ENCODE measurements around the gene CHN2.

- TF ChIP-seq REST (IDR thresholded peaks at IDR 0.05; ENCODE audit: insufficient read depth in 1 of 2, low read depth in 2 of 2, low read length in 2 of 2) (no peak), POLR2AphosphoS5 (IDR thresholded peaks at IDR 0.05; ENCODE audit: low read depth, low read length) (no peak), TAF1 (IDR thresholded peaks at IDR 0.05; ENCODE audit: borderline replicate concordance, insufficient read depth, low read length) (no peak)
Observed at GRCh38 chr7:29494350-29494749, 299.8 kb downstream of the CHN2 start.

Data from PFSK-1 (cell line).